Right lung (tissue), 5 donors: ENCODE measurements around the gene GABBR2. TPM values are rescaled to one million over a fixed set of nuclear protein-coding genes. Genes with fewer than 3 reads are reported as not detected.

Source experiments
- DNase-seq, 2 donors: peaks; one replicate each; pipeline ENCODE4 v3.0.0-alpha.2; 2013
- polyA plus RNA-seq, 5 donors: library from polyadenylated mRNA; unstranded; fragments of 120-200 nt; gene quantifications; one replicate each; pipeline versions ENCODE4 v1.2.1 to v1.2.3, GENCODE V29; 2013; ENCODE audit warnings: inconsistent platforms in 1 of 5, low replicate concordance in 1 of 5; ENCODE audit not compliant: insufficient read length in 5 of 5, insufficient read depth in 1 of 5

The GABBR2 gene
- polyA plus RNA-seq, 5 donors: 0.48 to 1.4 (median 0.99) TPM

GRCh38 chr9:98370300-98370975, 338.3 kb downstream of the GABBR2 start:
- no peak for DNase-seq

- DNase-seq: no peak
Measured at GRCh38 chr9:98369896-98370295, 338.8 kb downstream of the GABBR2 start.

GRCh38 chr9:98369471-98369870, 339.3 kb downstream of the GABBR2 start:
- DNase-seq: no peak

GRCh38 chr9:98369066-98369425, 339.7 kb downstream of the GABBR2 start:
- DNase-seq: no peak

- no peak for DNase-seq
Measured at GRCh38 chr9:98368366-98369065, 340.2 kb downstream of the GABBR2 start.

- DNase-seq: no peak
Measured at GRCh38 chr9:98367923-98368322, 340.8 kb downstream of the GABBR2 start.

GRCh38 chr9:98367371-98367900, 341.3 kb downstream of the GABBR2 start:
- DNase-seq: no peak

GRCh38 chr9:98365781-98366180, 343.0 kb downstream of the GABBR2 start:
- DNase-seq: no peak

- no peak for DNase-seq
Measured at GRCh38 chr9:98365227-98365669, 343.5 kb downstream of the GABBR2 start.

- no peak for DNase-seq
Measured at GRCh38 chr9:98364086-98364485, 344.6 kb downstream of the GABBR2 start.

GRCh38 chr9:98363644-98364043, 345.1 kb downstream of the GABBR2 start:
- no peak for DNase-seq

GRCh38 chr9:98362624-98363252, 346.0 kb downstream of the GABBR2 start:
- no peak for DNase-seq

GRCh38 chr9:98361645-98362044, 347.1 kb downstream of the GABBR2 start:
- no peak for DNase-seq

- DNase-seq: no peak
Measured at GRCh38 chr9:98360176-98360708, 348.5 kb downstream of the GABBR2 start.

- no peak for DNase-seq
Measured at GRCh38 chr9:98359569-98359968, 349.2 kb downstream of the GABBR2 start.

GRCh38 chr9:98357921-98358535, 350.7 kb downstream of the GABBR2 start:
- no peak for DNase-seq

- no peak for DNase-seq
Measured at GRCh38 chr9:98356953-98357690, 351.6 kb downstream of the GABBR2 start.

- DNase-seq: no peak
Measured at GRCh38 chr9:98356326-98356725, 352.4 kb downstream of the GABBR2 start.

GRCh38 chr9:98351370-98351769, 357.4 kb downstream of the GABBR2 start:
- DNase-seq: no peak

- no peak for DNase-seq
Measured at GRCh38 chr9:98347642-98348041, 361.1 kb downstream of the GABBR2 start.

- no peak for DNase-seq
Measured at GRCh38 chr9:98345011-98345410, 363.7 kb downstream of the GABBR2 start.
